ENCODE results near the gene OTOG.

The OTOG gene

DNA sequence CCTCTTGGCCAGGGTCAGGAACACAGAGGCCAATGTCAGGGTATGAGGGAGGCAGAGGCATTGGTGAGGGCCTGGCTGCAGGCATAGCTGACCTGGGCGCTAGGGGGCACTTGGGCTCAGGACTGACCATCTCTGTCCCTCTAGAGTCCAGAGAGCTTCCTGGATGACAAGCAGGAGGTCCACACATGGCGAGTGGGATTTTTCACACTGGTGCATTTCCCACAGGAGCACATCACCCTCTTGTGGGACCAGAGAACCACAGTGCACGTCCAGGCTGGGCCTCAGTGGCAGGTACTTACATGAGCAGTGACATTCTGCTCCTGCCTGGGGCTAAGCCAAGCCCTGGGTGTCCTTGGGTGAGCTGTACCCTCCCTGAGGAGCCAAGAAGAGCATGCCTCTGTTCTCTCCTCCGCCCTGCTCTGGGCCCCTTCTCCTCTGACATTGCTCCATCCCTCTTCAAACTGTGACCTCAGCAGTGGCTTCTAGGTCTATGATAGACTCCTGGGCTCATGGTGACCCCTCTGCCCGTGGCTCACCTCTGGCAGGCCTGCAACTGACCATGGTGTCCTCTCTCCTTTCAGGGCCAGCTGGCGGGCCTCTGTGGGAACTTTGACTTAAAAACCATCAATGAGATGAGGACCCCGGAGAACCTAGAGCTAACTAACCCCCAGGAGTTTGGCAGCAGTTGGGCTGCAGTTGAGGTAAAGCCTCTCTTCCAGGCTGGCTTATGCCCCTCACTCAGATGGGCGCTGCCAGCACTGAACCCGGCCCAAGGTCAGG, 46.6 kb downstream of the OTOG start:
- peaks cover 9% of the 10 kb centered on the region for H3K27me3 Mint-ChIP-seq
- no peaks in the 10 kb centered on the region for H3K36me3 Mint-ChIP-seq
- H3K4me3 Mint-ChIP-seq: no peak overlapping the region
- H3K27ac Mint-ChIP-seq: no peak overlapping the region
- no peaks in the 10 kb centered on the region for H3K9me3 Mint-ChIP-seq (ENCODE audit: low read depth)
- no peaks in the 10 kb centered on the region for H3K4me1 Mint-ChIP-seq (ENCODE audit: low read depth)

DNA sequence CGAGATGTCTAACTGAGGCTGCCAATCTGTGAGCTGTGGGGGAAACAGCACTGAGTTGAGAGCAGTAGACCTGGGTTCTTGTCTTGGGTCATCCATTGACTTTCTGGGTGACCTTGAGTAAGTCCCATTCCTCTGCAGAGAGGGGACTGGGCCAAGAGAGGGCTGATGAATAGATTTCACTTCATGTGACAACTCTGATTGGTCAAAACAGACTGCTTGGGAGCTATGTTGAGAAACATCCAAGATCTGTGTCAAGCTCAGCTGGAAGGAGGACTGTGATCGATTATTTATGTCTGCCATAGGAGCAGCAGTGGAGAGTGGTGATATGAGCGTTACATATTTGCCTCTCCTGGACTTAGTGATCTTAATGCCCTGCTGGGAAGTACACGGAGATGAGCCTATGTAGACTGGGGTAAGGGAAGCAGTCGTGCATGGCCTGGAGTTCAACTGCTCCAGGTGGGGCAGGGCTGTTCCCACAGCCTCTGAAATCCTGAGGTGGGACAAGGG, 47.7 kb downstream of the OTOG start:
- Mint-ChIP-seq H3K27ac (no peak overlapping the region), H3K36me3 (no peaks in the 10 kb centered on the region), H3K4me1 (ENCODE audit: low read depth) (no peaks in the 10 kb centered on the region)

DNA sequence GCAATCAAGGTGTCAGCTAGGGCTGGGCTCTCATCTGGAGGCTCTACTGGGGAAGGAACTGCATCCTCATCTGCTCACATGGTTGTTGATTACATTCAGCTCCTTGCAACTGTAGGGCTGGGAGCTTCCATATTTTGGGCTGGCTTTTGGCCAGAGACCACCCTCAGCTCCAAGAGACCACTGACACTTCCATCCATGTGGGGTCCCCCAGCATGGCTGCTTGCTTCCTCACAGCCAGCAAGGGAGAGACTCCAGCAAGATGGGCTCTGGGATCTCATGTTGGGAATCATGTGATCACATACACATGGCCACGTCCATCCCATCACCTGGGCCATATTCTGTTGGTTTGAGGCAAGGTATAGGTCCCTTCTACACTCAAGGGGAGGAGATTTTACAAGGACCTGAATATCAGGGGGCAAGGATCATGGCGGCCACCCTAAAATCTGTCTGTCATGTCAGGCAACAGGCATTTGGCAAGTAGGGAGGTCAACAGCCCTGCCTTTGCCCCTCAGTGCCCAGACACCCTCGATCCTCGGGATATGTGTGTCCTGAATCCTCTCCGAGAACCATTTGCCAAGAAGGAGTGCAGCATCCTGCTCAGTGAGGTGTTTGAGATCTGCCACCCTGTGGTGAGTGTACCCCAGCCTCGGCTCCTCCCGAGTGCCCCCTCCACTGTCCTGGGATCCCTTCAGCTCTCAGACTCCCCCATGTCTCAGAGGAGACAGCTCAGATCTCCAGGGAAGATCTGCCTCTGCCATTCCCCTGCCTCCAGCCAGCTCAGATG, 48.7 kb downstream of the OTOG start:
- Mint-ChIP-seq H3K27ac (no peak overlapping the region), H3K4me3 (no peak overlapping the region), H3K27me3 (peaks cover 9% of the 10 kb centered on the region), H3K36me3 (no peaks in the 10 kb centered on the region), H3K9me3 (ENCODE audit: low read depth) (no peaks in the 10 kb centered on the region), H3K4me1 (ENCODE audit: low read depth) (no peaks in the 10 kb centered on the region)

More for the DNA sequence above, 47.7 kb downstream of the OTOG start:
- Mint-ChIP-seq H3K4me3 (no peak overlapping the region), H3K9me3 (ENCODE audit: low read depth) (no peaks in the 10 kb centered on the region), H3K27me3 (peaks cover 9% of the 10 kb centered on the region)

DNA sequence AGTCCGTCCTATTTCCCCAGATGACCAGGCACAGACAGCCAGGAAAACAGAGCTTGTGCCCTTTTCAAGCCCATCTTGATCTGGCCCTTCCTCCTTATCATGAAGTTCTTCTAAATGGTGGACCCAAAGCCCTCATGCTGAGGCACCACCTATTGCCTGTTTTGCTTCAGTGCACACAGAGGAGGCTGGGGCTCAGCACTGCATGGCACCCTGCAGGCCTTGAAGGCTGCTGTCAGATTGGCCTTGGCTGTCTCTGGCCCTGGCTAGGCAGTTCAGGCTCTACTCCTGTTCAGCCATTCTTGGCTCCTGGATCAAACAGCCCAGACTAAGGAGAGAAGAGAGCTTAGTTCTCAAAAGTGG, 49.2 kb downstream of the OTOG start:
- Mint-ChIP-seq H3K9me3 (ENCODE audit: low read depth) (no peaks in the 10 kb centered on the region), H3K4me1 (ENCODE audit: low read depth) (no peaks in the 10 kb centered on the region), H3K27ac (no peak overlapping the region), H3K4me3 (no peak overlapping the region), H3K27me3 (peaks cover 9% of the 10 kb centered on the region), H3K36me3 (no peaks in the 10 kb centered on the region)

DNA sequence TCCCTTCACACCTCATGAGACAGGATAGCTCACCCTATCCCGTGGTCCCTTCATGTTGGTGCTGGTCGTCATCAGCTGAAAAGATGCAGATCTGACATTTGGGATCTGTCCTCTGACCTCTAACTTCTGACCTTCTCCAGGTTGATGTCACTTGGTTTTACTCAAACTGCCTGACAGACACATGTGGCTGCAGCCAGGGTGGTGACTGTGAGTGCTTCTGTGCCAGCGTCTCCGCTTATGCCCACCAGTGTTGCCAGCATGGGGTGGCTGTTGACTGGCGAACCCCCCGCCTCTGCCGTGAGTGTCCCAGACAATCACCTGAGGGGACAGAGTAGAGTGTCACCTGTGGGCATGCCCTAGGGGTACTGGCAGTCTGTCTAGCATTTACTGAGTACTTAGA, 49.7 kb downstream of the OTOG start:
- Mint-ChIP-seq H3K27ac (no peak overlapping the region), H3K9me3 (ENCODE audit: low read depth) (no peaks in the 10 kb centered on the region), H3K4me1 (ENCODE audit: low read depth) (no peaks in the 10 kb centered on the region), H3K4me3 (no peak overlapping the region), H3K27me3 (peaks cover 9% of the 10 kb centered on the region), H3K36me3 (no peaks in the 10 kb centered on the region)

DNA sequence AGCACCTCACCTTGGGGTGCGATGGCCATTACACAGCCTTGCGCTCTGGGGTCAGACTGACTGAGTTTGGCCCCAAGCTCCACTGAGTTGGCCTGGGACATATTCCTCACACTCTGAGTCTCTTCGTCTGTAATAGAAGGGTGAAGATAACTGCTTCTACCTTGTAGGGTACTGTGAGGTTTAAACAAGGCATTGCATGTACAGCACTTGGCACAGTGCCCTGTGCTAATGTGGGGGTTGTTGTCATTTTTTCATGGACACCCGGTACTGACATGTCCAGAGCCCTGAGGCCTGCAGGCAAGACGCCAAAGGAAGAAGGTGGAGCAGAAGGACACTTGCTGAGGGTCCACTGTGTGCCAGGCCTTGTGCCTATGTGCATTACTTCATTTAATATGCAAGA, 50.7 kb downstream of the OTOG start:
- Mint-ChIP-seq H3K4me3 (no peak overlapping the region), H3K27me3 (peaks cover 7% of the 10 kb centered on the region), H3K4me1 (ENCODE audit: low read depth) (no peaks in the 10 kb centered on the region)

DNA sequence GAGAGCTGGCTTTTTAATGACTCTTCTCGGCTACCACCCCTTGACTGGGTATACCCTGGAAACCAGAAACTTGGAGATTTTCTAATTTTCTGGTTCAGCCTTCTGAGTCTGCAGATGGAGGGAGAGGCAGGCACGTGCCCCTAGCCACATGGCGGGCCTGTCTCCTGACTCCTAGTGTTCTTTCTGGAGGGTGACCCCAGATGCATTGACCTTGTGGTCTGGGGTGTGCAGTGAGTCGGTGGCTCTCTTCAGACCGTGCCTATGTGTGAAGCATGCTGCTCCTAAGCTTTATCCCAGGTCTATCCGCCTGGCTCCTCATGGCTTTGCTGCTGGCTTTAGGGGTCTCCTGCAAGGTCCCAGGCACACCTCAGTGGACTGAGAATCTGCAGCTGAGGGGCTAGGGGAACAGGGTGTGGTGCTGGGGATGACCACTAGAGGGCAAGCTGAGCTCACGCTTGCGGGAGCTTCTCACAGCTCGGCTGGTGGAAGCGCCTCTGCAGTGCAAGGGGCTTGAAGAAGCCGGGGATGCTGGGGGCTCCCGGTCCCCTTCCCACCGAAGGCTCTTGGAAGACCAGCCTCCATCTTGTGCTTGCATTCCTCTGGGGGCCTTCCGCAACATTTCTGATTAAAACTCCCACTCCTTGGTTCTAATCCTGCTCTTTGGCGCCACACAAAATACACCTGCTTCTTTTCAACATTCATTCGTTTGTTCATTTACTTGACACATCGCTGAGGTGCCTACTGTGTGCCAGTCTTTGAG, 51.8 kb downstream of the OTOG start:
- Mint-ChIP-seq H3K27me3 (peaks cover 6% of the 10 kb centered on the region), H3K36me3 (no peaks in the 10 kb centered on the region), H3K4me3 (no peak overlapping the region), H3K27ac (no peak overlapping the region), H3K9me3 (ENCODE audit: low read depth) (no peaks in the 10 kb centered on the region), H3K4me1 (ENCODE audit: low read depth) (no peaks in the 10 kb centered on the region)

More for the DNA sequence above, 50.7 kb downstream of the OTOG start:
- H3K9me3 Mint-ChIP-seq (ENCODE audit: low read depth): no peaks in the 10 kb centered on the region
- no peak overlapping the region for H3K27ac Mint-ChIP-seq
- no peaks in the 10 kb centered on the region for H3K36me3 Mint-ChIP-seq

DNA sequence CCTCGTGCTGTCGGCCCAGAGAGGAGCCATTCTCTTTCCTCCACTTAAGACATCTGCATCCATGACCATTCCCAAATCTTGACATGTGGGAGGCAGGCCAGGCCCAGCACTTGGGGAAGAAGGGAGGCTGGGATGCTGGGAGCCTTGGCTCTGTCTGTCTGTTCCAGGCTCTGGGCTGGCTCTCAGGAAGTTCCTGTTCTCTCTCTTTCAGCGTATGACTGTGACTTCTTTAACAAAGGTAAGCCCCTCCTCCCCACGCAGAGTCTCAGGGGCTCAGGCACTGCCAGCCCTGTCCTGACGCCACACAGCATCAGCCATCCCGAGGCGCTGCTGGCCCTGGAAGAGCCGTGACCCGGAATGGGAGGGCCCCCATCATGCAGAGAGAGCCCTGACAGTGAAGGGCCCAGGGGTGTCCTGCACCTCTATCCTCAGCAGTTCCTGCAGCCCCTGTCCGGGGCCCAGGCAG, 52.4 kb downstream of the OTOG start:
- H3K36me3 Mint-ChIP-seq: no peaks in the 10 kb centered on the region
- no peak overlapping the region for H3K4me3 Mint-ChIP-seq
- H3K27ac Mint-ChIP-seq: no peak overlapping the region
- no peaks in the 10 kb centered on the region for H3K4me1 Mint-ChIP-seq (ENCODE audit: low read depth)
- no peaks in the 10 kb centered on the region for H3K9me3 Mint-ChIP-seq (ENCODE audit: low read depth)
- H3K27me3 Mint-ChIP-seq: peaks cover 2% of the 10 kb centered on the region

DNA sequence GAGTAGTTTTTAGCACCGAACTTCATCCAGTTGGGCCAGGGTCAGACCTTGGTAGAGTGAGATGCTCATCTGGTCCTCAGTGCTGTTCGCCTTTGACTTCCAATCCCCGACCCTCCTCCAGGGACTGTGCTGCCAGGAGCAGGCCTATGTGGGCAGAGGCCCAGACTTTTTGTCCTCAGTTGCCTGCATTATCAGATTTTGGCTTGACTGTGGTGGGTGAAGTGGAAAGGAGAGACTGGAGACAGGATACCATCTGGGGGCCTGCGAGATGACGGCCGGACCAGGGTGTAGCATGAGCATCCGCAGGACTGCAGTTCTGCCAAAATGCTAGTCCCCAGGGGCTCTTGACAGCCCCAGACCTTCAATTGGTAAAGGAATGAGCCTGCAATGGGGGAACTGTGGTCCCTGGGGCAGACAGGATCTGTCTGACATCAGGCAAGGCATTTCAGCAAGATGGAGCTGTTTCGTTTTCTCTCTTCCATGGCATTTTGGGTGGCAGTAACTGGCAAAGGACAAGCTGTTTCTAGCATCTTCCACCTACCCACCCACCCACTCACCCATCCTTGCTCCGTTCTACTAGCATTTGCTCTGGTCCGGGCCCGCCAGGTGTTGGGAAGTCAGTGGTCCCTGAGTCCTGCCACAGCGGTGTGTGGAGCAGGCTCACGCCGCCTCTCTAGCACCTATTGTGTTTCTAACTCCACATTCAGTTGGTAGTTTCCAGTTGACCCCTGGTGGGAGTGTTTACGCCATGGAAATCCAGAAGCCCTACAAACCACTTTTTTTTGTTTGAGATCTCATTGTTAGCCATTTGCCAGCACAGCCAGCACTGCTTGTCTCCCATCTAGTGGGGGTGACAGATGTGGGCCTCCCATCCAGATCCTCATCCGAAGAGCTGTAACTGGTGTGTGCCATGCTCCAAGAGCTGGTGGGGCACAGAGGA, 53.5 kb downstream of the OTOG start:
- no peaks in the 10 kb centered on the region for H3K9me3 Mint-ChIP-seq (ENCODE audit: low read depth)
- H3K27me3 Mint-ChIP-seq: no peaks in the 10 kb centered on the region
- H3K36me3 Mint-ChIP-seq: no peaks in the 10 kb centered on the region
- H3K27ac Mint-ChIP-seq: no peak overlapping the region
- H3K4me3 Mint-ChIP-seq: no peak overlapping the region
- H3K4me1 Mint-ChIP-seq (ENCODE audit: low read depth): no peaks in the 10 kb centered on the region

DNA sequence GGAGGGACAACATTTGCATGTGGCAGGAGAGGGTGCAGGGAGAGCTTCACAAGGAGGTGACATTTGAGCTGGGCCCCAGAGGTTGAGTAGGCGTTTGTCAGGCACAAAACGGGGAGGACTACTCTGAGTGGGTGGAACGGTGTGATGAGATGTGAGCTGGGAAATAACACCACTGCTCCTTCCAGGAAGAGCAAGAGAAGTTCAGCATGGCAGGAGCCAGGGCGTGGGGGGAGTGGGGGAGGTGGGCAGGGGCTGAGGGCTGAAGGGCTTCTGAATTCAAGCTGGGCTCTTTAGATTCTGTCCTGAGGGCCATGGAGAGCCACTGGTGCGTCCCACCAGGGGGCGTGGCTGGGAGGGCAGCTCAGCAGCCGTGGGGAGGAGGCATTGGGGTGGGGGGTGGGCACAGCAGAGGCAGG, 54.2 kb downstream of the OTOG start:
- no peak overlapping the region for H3K27ac Mint-ChIP-seq
- no peaks in the 10 kb centered on the region for H3K9me3 Mint-ChIP-seq (ENCODE audit: low read depth)
- no peaks in the 10 kb centered on the region for H3K4me1 Mint-ChIP-seq (ENCODE audit: low read depth)
- H3K4me3 Mint-ChIP-seq: no peak overlapping the region
- no peaks in the 10 kb centered on the region for H3K36me3 Mint-ChIP-seq
- H3K27me3 Mint-ChIP-seq: no peaks in the 10 kb centered on the region

DNA sequence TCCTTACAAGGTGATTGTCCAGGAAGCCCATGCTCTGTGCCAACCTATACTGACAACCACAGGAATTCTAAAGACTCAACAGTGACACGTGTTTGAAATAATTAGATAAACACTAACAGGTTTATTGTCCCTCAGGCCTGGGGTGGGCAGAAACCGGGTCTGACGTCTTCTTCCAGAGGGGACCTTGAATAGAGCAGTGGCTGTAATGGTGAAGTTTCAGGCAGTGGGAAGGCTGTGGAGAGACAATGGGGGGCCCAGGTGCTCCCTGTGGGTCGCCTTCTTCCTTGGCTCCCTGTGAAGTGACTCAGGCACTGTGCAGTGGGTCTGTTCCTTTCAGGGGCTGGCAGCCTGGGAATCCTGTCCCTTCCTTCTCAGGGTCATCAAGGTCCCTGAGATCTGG, 54.6 kb downstream of the OTOG start:
- Mint-ChIP-seq H3K36me3 (no peaks in the 10 kb centered on the region), H3K27ac (no peak overlapping the region), H3K4me1 (ENCODE audit: low read depth) (no peaks in the 10 kb centered on the region)

DNA sequence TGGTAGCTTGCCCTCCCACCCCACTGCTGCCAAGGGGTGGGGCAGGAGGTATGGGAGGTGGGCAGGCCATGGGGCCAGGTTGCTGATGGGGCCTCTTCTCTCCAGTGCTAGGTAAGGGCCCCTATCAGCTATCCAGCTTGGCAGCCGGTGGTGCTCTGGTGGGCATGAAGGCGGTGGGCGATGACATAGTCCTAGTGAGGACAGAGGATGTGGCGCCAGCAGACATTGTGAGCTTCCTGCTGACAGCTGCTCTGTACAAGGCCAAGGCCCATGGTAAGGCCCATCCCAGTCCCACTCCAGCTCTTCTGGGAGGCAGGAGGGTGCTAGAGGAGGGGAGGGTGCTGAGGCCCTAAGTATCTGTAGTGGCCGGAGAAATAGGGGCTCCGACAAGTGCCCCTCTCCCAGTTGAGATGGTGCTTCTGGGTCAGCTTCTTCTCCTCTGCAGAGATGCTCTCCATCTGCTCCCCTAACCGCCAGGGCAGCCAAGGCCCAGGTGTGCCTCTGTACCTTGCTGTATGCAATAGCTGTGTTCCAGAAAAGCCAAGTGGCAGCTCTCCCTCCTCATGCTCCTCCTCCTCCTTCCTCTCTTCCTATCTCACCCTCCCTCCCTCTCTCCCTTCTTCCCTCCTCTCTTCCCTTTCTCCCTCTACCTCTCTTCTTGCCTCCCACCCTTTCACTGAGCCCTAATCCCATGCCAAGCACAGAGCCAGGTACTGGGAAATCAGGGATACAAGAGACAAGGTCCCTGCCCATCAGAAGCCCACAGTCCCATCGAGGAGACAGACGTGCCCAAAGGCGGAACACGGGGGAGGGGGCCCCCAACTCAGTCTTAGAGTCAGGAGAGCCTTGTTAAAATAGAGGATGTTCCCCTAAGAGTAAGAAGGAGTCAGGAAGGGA, 55.3 kb downstream of the OTOG start:
- Mint-ChIP-seq H3K36me3 (no peaks in the 10 kb centered on the region), H3K27ac (no peak overlapping the region), H3K27me3 (no peaks in the 10 kb centered on the region), H3K4me3 (no peak overlapping the region), H3K9me3 (ENCODE audit: low read depth) (no peaks in the 10 kb centered on the region), H3K4me1 (ENCODE audit: low read depth) (no peaks in the 10 kb centered on the region)

More for the DNA sequence above, 54.6 kb downstream of the OTOG start:
- Mint-ChIP-seq H3K4me3 (no peak overlapping the region), H3K9me3 (ENCODE audit: low read depth) (no peaks in the 10 kb centered on the region), H3K27me3 (no peaks in the 10 kb centered on the region)

DNA sequence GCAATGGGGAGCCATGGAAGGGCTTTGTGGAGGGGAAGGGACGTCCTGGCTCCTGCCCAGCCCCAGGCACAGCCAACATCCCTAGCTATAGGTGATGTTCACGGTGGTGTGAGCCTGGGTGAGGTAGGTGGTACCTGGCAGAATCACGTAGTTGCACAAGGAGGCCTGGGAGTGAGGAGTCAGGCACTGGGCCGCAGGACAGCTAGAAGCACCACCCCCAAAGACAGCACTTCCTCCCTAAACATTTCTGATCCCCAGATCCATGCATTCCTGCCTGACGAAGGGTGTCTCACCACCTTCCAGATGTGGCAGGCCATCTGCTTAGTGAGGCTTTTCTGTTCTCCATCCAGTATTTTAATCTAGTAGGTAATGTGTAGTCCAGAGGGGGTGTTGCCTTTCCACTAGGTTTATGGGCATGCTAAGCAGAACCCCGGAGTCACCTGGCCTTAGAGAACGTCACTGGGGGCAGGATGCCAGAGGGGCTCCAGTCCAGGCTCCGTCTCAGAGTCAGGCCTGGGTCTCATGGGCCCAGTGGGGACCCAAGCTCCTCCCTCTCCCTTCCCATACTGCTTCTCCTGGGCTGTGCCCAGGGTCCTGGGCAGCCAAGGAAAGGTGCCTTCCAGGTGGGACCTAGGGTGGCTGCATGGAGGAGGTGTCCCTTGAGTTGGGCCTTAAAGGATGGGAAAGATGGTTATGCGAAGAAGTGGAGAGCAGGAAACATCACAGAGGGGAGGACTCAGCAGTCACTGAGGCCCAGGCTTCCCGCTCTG, 56.2 kb downstream of the OTOG start:
- no peaks in the 10 kb centered on the region for H3K36me3 Mint-ChIP-seq
- H3K27me3 Mint-ChIP-seq: no peaks in the 10 kb centered on the region
- no peak overlapping the region for H3K4me3 Mint-ChIP-seq
- no peak overlapping the region for H3K27ac Mint-ChIP-seq
- no peaks in the 10 kb centered on the region for H3K4me1 Mint-ChIP-seq (ENCODE audit: low read depth)
- H3K9me3 Mint-ChIP-seq (ENCODE audit: low read depth): no peaks in the 10 kb centered on the region

All from activated naive CD8-positive, alpha-beta T cell (primary cell).